Progenitor cell of endocrine pancreas (in vitro differentiated cells): ENCODE measurements around the gene KNOP1. TPM values are rescaled to one million over a fixed set of nuclear protein-coding genes. Genes with fewer than 3 reads are reported as not detected.
"Not testable (repeated sequence)": the region's sequence is repeated elsewhere in the genome, so short reads cannot be mapped to it uniquely, and the experiment has no call there.

Experiments used
- DNase-seq: peaks from one replicate; pipeline ENCODE4 v3.0.0; 2021; ENCODE audit warnings: low spot score; ENCODE audit not compliant: unreplicated experiment
- H3K27ac Mint-ChIP-seq: 2 replicates; pipeline ENCODE4 v1.8.0; 2021; ENCODE audit warnings: mild to moderate bottlenecking, moderate library complexity, mixed read lengths
- H3K27me3 Mint-ChIP-seq: 2 replicates; pipeline ENCODE4 v1.8.0; 2021; ENCODE audit warnings: mixed read lengths
- H3K36me3 Mint-ChIP-seq: 2 replicates; pipeline ENCODE4 v1.8.0; 2022; ENCODE audit warnings: mixed read lengths; ENCODE audit not compliant: insufficient read depth
- H3K4me1 Mint-ChIP-seq: 2 replicates; pipeline ENCODE4 v1.8.0; 2021; ENCODE audit warnings: low read depth, mixed read lengths
- H3K4me3 Mint-ChIP-seq: 2 replicates; pipeline ENCODE4 v1.8.0; 2021; ENCODE audit warnings: low read depth, mild to moderate bottlenecking, moderate library complexity, mixed read lengths
- H3K9me3 Mint-ChIP-seq: 2 replicates; pipeline ENCODE4 v1.8.0; 2021; ENCODE audit warnings: low read depth, mixed read lengths
- total RNA-seq: library from RNA; stranded (reverse); gene quantifications from 2 replicates; pipeline ENCODE4 v1.2.1, GENCODE V29; 2021
- TF ChIP-seq, protein P1 (sequence below): fragments of 200-600 bp; sonication (generic); IDR thresholded peaks from one replicate; pipeline ENCODE4 v1.5.0; 2021; ENCODE audit warnings: antibody characterized with exemption, mild to moderate bottlenecking; ENCODE audit not compliant: unreplicated experiment

The KNOP1 gene
- total RNA-seq, 1 donor from 2014 or later: 58.1 TPM

DNA sequence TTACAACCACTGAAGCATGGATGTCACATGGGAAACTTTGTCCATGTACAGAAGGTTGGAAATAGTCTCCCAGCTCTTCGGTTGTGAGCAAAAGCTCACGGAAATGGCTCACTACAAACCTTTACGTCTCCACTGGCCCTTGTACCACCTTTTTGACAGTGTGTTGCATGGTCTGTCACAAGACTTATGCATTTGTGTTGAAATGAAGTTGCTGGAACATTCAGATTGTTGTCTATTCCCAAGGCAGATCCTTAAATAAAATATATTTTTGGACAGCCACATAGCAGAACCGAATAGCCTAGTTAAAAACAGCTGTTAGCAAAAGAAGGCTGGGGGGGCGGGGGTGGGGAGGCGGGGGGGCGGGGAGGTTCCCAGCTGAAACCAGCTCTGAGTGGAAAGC lies 39.2 kb downstream of the KNOP1 start:
- no peaks in the 10 kb centered on the region for H3K27me3 Mint-ChIP-seq
- H3K27ac Mint-ChIP-seq: peak overlapping the region; percentile 5
- peaks cover 19% of the 10 kb centered on the region for H3K36me3 Mint-ChIP-seq
- H3K9me3 Mint-ChIP-seq: peaks cover 2% of the 10 kb centered on the region
- DNase-seq: no peak
- no peaks in the 10 kb centered on the region for H3K4me1 Mint-ChIP-seq
- TF ChIP-seq, protein P1, sequence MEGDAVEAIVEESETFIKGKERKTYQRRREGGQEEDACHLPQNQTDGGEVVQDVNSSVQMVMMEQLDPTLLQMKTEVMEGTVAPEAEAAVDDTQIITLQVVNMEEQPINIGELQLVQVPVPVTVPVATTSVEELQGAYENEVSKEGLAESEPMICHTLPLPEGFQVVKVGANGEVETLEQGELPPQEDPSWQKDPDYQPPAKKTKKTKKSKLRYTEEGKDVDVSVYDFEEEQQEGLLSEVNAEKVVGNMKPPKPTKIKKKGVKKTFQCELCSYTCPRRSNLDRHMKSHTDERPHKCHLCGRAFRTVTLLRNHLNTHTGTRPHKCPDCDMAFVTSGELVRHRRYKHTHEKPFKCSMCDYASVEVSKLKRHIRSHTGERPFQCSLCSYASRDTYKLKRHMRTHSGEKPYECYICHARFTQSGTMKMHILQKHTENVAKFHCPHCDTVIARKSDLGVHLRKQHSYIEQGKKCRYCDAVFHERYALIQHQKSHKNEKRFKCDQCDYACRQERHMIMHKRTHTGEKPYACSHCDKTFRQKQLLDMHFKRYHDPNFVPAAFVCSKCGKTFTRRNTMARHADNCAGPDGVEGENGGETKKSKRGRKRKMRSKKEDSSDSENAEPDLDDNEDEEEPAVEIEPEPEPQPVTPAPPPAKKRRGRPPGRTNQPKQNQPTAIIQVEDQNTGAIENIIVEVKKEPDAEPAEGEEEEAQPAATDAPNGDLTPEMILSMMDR: no peak
- no peak overlapping the region for H3K4me3 Mint-ChIP-seq

DNA sequence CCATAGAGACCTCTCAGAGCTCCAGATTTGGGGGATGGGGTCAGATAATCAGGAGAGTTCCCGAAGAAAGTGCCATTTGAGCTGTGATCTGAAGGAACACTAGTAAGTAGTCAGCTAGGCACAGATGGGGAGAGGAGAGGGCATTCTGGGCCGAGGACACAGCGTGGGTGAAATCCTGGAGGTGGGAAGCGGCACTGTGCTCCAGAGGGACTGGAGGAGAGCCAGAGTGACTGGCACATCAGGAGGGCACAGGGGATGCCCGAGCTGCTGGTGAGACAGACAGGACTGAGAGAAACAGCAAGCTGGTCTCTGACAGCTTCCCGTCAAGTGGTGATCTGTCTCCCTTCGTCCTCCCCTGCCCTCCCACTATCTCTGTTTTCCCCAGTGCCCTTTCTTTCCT lies 40.6 kb downstream of the KNOP1 start:
- peaks cover 13% of the 10 kb centered on the region for H3K36me3 Mint-ChIP-seq
- no peak overlapping the region for H3K4me3 Mint-ChIP-seq
- H3K27ac Mint-ChIP-seq: no peak overlapping the region
- H3K4me1 Mint-ChIP-seq: no peaks in the 10 kb centered on the region
- H3K9me3 Mint-ChIP-seq: no peaks in the 10 kb centered on the region
- H3K27me3 Mint-ChIP-seq: no peaks in the 10 kb centered on the region
- TF ChIP-seq, protein P1: no peak
- no peak for DNase-seq

DNA sequence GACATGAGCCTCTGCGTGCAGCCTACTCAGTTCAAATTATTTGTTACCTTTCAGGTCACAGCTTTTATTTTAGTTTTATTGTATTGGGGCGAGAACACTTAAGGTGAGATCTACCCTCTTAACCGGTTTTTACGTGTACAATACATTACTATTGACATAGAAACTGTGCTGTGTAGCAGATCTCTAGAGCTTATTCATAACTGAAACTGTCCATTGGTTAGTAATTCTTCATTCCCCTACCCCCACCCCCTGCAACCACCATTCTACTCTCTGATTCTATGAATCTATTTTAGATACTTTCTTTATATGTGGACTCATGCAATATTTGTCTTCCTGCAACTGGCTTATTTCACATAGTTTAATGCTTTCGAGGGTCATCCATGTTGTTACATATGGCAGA lies 43.5 kb downstream of the KNOP1 start:
- Mint-ChIP-seq H3K9me3 (no peaks in the 10 kb centered on the region), H3K4me3 (no peak overlapping the region), H3K36me3 (peaks cover 12% of the 10 kb centered on the region), H3K27me3 (no peaks in the 10 kb centered on the region), H3K4me1 (no peaks in the 10 kb centered on the region), H3K27ac (no peak overlapping the region)
- TF ChIP-seq, protein P1: no peak
- no peak for DNase-seq

DNA sequence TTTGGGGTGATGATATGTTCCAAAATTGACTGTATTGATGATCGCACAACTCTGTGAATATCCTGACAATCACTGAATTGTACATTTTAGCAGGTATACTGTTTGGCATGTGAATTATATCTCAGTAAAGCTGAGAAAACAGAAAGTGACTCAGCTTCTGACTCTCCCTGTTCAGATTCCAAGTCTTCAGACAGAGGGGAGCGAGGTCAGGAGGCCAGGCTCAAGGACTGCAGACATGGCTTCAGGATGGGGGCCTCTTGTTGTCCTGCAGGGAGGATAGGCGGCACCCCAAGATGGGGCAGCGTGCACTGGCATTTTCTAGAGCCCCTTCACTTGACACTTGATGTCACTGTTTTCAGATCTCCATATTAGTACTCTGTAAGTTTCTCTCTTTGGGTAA lies 45.6 kb downstream of the KNOP1 start:
- Mint-ChIP-seq H3K4me1 (no peaks in the 10 kb centered on the region), H3K36me3 (peaks cover 19% of the 10 kb centered on the region), H3K27ac (no peak overlapping the region), H3K27me3 (no peaks in the 10 kb centered on the region), H3K4me3 (no peak overlapping the region), H3K9me3 (no peaks in the 10 kb centered on the region)
- DNase-seq: no peak
- TF ChIP-seq, protein P1: no peak

DNA sequence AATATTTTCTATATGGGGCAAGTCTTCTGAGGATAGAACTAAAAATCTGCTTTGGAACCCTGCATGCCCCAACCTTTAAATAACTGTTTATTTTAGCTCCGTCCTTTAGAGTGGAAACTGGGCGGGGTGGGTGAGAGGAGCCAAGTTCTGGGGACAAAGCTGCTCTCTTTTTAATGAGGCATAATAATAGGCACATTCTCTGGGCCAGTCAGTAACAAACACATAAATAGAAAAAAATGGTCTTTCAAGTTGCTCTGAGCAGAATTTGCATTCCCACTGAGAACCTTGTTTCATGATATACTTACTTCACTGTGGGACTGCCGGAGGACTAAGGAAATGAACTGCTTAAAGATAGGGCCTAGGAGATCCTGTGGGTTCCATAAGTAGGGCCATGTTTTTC lies 51.5 kb downstream of the KNOP1 start:
- H3K27me3 Mint-ChIP-seq: no peaks in the 10 kb centered on the region
- no peak for DNase-seq
- H3K9me3 Mint-ChIP-seq: peaks cover 15% of the 10 kb centered on the region
- H3K36me3 Mint-ChIP-seq: peaks cover 38% of the 10 kb centered on the region
- H3K27ac Mint-ChIP-seq: no peak overlapping the region
- TF ChIP-seq, protein P1: no peak
- H3K4me1 Mint-ChIP-seq: peaks cover 2% of the 10 kb centered on the region
- no peak overlapping the region for H3K4me3 Mint-ChIP-seq

DNA sequence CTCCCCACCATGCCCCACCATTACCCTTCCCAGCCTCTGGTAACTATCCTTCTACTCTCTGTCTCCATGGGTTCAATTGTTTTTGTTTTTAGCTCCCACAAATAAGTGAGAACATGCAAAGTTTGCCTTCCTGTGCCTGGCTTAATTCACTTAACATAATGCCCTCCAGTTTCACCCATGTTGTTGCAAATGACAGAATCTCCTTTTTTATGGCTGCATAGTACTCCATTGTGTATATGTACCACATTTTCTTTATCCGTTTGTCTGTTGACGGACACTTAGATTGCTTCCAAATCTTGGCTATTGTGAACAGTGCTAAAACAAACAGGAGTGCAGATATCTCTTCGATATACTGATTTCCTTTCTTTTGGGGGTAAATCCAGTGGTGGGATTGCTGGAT lies 52.7 kb downstream of the KNOP1 start:
- H3K4me3 Mint-ChIP-seq, H3K27me3 Mint-ChIP-seq, H3K27ac Mint-ChIP-seq, DNase-seq, H3K4me1 Mint-ChIP-seq: not testable (repeated sequence)
- H3K9me3 Mint-ChIP-seq: peaks cover 24% of the 10 kb centered on the region
- peaks cover 47% of the 10 kb centered on the region for H3K36me3 Mint-ChIP-seq
